ENCODE measurements around the gene ERGIC1.

Gene ERGIC1

DNA sequence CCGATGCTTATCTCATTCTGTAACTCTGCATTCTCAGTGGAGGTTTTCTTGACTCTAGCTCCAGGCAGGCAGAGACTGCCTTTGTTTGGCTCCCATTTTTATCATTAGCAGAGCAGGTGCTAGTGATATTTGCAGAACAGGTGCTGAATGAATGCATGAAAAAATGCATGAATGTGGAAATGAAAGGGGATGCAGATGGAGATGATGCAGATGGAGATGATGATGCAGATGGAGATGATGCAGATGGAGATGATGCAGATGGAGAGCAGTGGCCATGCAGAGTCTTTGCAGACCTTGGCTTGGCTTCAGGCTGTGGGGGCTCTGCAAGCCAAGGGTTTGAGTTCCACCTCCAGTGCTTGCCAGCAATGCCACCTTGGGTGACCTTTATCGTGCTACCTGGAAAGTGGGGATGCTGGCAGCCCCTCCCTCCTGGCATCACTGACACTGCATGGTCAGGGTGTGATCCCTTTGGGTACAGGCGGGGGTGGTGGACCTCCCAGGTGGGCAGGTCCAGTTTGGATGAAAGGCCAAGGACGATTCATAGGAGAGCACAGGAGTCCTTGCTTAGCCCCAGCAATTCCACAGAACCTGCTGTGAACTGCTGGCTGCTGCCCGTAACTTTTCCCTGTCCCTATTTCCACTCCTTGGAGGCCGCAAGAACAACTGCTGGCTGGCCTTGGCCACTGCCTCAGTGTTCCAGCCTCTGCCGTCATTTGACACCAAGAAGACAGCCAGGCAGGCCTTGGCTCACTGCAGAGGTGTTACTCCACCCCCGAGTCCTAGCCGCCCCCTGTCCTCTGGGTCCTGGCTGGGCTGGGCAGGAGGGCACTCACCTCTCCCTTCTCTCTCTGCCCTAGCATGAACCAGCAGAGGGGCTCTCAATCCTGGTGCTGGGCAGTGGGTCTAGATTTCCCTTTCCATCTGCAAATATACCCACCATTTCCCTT is 33.0 kb downstream of the ERGIC1 start:
- DNase-seq: no peak

DNA sequence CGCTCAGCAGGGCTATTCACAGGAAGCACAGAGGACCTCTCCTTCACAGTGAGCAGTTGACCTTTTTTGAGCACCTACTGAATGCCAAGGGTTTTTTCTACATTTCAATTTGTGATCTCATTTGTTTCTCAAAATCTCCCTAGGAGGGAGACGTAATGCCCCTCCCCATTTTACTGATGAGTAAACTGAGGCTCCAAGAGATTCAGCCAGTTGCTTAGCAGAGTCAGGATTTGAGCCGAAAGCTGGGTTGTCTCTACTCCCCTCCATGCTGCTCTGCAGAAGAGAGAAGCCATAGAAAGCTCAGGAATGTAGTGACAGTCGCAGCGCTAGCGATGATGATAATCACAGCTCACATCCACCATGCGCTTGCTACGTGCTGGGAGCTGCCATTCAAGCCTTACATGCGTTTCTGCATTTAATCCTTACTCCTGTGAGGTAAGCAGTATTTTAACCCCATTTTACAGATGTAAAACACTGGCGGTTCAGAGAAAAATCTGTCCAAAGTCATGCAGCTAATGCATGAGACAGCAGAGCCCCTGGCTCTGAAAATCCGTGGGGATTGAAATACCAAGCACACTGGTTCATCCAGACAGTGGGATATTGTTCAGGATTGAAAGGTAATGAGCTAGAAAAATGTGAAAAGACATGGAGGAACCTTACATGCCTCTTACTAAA is 33.8 kb downstream of the ERGIC1 start:
- DNase-seq: no peak

DNA sequence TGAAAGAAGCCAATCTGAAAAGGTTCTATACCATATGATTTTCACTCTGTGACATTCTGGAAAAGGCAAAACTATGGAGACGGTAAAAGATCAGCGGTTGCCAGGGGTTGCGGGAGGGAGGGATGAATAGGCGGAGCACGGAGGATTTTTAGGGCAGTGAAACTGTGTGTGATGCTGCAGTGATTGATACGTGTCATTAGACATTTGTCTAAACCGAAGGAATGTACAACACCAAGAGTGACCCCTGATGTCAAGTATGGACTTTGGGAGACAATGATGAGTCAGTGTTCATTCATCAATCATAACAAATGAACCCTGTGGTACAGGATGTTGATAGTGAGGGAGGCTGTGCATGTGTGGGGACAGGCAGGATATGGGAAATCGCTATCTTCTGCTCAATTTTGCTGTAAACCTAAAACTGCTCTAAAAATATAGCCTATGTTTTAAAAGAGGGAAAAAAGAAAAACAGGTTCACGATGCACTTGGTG is 34.4 kb downstream of the ERGIC1 start:
- no peak for DNase-seq

DNA sequence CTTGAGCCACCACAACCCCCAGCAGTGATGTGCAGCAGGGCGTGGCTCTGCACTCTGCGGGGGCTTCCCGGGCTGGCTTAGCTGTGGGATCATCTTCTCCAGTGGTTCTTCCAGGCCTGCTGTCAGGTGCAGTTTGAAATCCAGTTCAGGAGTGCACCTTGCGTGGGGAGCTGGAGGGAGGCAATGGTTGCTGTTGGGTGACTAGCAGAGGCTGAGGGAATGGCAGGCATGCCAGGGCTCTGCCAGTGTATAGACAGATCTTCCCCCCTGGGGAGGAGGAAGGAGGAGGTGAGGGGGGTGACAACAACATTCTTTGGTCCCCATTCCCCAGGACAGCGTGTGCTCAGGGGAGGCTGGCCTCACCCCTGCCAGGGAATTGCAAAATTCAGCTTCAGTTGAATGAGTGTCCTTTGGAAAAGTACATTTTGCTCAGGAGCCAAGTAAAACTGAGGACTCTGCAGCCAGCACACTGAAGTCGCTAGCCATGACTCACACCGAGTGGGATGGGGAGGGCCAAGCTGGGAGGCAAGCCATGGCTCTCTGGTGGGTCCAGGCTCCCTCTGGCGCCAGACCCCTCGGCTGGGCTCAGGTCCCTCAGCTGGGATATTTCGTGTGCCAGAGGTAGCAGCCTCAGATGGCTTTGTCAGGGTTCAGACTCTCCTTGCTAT is 35.0 kb downstream of the ERGIC1 start:
- DNase-seq: no peak

DNA sequence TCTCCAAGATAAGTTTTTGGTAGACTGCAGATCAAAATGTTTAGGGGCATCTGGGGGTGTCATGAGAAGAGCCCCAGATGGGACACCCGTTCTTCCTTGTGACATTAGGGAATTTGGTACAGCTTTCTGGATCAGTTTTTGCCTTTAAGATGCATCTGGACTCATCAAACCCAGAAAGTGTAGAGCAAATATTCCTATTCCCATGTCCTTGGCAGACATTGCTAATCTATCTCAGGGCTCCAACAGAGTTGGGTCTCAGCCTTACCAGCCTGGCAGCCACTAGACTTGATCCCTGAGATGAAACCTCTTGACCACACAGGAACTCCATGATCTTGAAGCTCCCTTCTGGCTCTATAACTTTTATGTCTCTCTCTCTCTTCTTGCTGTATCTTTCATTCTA is 35.6 kb downstream of the ERGIC1 start:
- DNase-seq: no peak

DNA sequence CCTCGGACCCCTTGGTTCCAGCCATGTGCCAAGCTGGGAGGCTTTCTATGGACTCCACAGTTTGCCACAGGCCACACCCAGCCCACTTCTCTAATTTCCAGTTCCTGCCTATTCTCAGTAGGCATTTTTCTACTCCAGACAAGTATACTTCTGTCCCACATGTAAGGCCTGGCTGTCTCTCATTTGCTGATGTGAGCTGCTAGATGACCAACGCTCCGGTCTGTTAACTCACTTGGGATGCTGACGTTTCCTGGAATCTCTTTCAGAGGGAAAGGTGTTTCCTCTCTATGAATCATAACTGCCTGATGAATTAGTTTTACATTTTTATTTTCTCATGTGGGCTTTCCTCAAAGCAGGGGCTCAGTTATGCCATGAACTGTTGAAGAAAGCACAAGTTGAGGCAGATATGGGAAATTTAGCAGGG is 36.3 kb downstream of the ERGIC1 start:
- no peak for DNase-seq

DNA sequence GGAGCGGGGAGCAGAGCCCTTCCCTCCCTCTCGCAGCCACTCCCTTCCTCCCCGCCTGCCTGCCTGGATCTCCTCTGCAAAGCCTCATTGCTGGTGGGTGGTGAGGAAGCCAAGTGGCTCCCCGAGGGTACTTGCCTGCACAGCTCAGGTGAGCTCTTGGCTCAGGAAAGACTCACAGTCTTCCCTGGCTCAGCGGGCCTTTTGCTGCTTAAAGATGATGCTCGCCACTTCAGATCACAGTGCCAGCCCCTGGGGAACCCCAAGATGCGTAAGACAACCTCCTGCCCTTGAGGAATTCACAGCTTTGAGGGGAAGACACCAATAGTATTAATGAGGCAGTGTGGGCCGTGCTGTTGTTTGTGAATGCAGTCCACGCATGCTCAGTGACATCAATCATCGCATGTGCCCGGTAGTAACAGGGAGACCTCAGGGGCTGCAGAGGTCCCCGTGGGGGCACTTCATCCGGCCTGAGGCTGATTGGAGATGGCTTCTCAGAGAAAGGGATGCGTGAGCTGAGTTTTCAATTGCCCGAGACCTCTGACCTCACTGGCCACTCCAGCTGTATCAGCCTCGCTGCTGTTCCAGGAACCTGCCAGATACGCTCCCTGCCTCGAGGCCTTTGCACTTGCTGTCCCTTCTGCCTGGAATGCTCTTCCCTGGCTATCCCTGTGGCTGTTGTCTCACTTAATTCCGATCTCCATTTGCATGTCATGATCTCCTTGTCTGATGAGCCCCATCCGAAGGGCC is 36.8 kb downstream of the ERGIC1 start:
- no peak for DNase-seq

DNA sequence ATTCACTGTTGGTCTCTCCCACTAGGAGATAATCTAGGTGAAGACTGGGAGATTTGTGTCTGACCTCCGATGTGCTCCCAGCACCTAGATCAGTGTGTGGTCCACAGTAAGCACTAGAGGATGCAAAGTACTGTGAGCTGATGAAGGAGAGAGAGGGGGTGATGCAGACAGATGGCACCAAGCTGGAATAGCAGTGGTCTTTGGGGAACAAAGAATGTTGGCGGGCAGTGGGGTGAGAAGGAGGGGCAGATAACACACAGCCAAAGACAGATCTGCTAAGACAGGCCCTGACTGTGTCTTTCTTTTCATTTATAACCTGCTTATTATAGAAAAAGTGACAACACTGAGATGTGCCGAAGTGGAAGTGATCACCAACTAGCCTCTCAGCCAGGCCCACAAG is 37.5 kb downstream of the ERGIC1 start:
- no peak for DNase-seq

DNA sequence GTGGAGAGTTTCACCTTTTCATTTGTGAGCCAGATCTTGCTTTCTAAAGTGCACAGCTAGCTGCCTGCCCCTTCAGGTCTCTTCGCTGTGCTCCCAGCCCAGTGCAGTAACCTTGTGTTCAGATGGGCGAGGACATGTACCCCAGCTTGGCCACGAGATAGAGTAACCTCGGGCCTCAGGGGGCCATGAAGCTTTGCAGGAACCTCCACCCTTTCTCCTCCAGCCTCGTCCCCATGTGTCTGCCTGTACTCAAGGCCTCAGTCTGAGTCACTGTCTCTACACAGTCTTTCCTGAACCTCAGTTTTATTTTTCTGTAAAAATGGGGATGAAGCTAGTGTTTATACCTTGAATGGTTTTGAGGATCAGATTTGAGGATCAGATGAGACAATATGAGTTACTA is 37.9 kb downstream of the ERGIC1 start:
- DNase-seq: no peak

DNA sequence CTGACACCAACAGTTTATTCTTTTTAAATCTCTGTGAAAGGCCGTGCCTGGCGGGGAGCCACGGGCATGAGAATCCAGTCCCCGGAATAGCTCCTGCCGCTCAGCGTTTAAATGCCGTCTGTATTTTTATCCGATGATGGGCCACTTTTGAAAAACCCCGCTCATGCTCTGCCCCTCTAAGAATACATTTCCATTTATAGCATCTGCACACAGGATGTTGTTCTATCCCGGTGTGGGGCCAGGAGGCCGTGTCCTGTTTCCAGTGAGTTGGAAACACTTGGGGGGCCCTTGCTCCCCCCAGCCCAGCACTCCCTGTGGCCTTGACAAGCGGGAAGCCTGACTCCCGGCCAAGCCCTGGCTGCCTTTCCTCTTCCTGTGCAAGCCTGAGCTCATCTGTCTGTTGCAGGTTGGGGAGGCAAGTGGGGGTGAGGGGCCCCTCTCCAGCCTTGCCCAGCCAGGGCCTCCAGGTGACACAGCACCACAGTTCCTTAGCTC is 39.0 kb downstream of the ERGIC1 start:
- DNase-seq: no peak

DNA sequence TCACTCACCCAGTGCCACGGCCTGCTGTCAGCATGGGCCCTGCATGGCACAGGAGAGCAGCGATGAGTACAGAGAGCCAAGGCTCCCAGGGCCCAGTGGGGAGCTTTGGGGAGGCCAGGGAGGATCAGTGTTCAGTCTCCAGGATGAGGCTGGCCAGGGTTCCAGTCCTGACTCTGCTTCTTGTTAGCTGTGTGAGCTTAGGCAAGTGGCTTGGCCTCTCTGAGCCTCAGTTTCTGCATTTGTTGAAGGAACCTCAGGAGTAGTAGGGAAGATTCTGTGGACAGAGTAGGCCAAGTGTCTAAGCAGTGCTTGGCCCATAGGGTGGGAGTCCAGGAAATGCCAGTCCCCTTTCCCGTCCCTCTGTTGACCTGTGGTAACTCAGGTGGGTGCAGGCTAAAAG is 39.5 kb downstream of the ERGIC1 start:
- DNase-seq: no peak

DNA sequence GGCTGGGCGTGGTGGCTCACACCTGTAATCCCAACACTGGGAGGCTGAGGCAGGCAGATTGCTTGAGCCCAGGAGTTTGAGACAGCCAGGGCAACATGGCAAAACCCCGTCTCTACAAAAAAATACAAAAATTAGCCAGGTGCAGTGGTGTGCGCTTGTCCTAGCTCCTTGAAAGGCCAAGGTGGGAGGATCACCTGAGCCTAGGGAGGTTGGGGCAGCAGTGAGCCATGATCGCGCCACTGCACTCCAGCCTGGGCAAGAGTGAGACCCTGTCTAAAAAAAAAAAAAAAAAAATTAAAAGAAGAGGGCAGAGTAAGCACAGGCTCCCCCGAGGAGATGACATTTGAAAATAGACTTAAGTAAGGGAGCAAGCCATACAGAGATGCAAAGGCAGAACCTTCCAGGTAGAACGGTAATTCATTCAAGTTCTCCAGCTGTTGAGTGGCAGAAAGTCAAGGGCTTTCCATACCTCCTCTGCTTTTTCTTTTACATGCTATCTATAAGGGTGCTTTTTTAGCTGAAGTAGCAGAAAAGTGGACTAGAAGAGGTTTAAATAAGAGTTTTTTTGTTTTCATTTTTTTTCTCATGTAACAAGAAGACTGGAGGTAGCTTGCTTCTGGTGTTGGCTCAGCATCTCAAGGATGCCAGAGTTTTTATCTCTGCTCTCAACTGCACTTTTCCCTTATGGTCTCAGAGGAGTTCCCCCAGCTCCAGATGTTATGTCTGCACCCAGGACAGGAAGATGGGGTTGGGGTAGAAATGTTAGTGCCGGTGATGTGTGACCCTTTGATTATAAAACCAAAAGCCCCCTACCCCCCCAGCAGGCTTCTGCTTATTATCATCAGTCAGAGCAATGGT is 40.8 kb downstream of the ERGIC1 start:
- no peak for DNase-seq

DNA sequence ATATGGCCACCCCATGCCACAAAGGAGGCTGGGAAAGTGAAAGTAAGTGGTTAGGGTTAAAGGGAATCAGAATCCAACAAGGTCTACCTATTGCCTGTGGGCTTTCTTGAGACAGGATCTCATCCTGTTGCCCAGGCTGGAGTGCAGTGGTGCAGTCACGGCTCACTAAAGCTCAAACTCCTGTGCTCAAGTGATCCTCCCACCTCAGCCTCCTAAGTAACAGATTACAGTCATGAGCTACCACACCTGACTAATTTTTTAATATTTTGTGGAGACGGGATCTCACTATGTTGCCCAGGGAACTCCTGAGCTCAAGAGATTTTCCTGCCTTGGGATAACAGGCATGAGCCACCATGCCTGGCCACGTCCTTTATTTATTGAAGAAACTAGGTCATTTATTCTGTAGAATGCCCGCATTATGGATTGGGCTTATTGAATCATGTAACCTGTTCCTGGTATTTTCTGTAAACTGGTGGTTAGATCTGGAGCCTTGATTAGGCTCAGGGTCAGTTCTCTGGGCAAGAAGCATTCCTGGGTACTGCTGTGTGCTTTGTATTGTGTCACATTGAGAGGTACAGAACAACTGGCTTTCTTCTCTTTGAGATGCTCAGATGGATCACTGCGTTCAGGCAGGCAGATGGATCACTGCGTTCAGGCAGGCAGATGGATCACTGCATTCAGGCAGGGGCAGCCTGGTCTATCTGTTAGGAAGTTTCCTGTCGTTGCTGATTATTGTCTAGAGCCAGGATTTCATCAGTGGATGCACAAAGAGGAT is 41.6 kb downstream of the ERGIC1 start:
- DNase-seq: no peak

DNA sequence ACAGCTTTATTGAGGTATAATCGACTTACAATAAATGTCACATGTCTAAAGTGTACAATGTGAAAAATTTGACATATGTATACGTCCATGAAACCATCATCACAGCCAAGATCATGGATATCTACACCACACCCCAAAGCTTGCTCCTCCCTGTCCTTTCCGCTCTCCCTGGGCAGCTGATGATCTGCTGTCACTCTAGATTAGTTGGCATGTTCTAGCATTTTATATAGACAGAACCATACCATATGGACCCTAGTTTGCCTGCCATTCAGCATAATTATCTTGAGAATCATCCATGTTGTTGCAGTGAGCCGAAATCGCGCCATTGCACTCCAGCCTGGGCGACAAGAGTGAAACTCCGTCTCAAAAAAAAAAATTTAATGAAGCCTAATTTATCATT is 42.5 kb downstream of the ERGIC1 start:
- no peak for DNase-seq

DNA sequence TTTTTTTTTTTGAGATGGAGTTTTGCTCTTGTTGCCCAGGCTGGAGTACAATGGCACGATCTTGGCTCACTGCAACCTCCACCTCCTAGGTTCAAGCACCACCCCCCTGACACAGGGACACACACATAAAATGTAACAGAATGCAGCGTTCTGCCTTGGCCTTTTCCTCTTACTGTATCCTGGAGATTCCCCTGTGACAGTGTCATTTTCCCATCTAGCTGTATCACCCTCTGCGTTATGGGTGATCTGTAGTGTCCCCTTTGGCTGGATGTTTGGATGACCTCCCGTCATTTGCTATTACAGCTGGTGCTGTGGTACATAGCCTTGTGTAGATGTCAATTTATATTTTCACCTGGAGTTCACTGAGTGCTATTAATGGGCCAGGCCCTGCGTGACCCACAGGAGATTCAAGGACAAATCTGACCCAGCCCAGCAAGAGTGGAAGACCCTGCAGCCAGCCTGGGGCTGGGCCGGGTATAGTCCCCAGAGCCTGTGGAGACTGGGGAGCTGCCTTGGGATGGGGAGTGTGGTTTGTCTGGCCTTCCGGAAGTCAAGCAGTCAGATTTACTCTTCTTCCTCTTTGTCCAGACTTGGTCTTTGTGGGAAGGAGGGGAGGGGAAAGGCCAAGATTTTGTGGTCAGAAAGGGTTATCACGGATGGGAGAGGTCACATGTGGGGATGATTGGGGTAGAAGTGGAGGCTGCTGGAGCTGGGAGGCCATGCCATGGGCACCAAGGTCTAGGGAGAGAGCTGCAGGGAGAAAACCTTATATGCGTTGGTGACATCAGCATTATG is 43.6 kb downstream of the ERGIC1 start:
- no peak for DNase-seq

DNA sequence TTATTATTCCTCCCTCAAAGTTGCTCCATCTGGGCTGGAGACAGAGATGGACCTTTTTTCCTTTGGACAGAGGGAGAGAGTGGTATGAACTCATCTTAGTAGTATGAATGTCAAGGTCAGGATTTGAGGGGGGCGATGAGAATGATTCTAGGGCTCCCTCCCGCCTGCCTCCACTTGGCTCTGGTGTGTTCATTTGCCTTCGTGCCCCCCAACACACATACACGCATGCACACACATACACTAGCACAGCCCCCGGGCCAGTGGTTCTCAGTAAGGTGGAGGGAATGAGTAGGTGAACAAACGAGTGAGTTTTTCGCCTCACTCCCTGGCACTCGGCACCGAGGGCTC is 44.5 kb downstream of the ERGIC1 start:
- no peak for DNase-seq

DNA sequence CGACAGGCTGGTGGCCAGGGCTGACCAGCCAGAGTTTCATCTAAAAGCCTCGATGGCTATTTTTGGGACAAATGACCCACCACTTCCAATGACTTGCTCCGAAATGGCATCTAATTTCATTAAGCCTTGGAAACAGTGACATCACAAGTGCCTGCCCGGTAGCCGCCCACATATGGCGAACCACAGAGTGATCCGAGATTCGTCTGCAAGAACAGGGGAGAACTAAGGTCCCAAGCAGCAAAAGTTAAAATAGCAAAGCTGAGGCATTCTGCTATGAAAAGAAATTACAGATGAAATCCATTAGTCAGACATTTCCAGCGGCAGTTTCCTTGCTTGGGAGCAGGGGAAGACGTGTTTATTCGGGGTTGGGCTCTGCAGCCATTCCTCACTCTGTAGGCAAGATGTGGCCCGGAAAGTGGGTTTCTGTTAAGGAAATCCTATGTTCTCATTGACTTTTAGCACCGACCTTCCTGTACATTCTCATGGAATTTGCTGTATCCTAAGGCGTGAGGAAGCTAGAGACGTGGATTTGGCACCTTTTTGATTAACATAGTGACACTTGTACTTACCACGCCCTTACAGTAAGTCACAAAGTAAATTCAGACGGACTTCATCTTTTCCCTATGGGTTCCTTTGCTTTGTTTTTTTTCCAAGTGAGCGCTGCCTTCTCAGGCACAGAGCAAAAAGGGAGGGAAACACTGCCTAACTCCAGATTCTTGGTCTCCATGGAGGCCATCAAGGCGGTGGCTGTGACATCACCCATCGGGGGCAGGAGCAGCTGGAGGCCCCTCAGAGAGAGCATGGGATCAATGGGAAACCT is 45.1 kb downstream of the ERGIC1 start:
- no peak for DNase-seq

DNA sequence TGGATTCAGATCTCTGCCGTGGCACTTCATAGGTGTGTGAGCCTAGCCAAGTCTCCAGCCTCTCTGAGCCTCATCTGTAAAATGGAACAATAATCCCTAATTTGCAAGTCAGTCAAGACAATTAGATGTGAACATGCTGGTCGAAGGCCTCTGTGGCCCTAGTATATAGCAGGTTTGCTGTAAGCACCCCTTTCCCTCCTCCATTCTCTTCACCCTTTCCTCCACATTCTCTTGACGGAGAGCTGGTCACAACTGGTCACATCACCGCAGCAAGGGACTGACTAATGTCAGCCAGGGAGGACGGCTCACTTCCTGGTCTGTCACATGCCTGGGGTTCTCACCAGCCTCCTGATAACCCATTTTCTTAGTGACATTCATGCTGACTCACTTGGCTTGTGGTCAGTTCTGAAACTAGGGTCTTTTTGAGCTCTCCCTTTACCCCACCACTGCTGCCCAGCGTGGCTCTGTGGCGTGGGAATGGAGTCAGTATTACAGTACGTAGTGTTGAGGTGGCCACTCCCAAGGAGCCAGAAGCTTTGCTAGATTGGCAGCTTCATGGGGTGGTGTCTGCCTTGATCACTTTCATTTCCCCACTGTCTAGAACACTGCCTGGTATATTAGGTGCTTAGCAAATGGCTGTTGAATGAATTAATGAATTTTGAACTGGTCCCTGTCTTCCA is 47.8 kb downstream of the ERGIC1 start:
- no peak for DNase-seq

DNA sequence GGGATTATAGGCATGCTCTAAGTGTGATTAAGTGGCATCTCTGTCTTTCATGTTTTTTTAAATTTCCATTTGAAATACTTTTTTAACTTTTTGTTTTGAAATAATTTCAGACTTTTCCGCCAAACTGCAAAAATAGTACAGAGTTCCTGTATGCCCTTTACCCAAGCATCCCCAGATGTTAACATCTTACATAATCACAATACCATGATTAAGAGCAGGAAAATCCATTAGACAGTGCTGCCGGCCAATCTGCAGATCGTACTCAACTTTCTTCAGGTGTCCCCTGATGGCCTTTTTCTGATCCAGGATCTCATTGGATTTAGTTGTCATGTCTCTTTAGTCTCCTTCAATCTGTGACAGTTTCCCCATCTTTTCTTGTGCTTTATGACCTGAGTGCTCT is 49.0 kb downstream of the ERGIC1 start:
- DNase-seq: no peak

All from NCI-H2029 treated with DMSO at 0.1 percent for 48 hours (cell line).